Kidney epithelial cell (primary cell): ENCODE measurements around the gene SAMD8. TPM values are rescaled to one million over a fixed set of nuclear protein-coding genes. Genes with fewer than 3 reads are reported as not detected.

Experiments
- DNase-seq: peaks from one replicate; pipeline ENCODE4 v3.0.0-alpha.2; 2010; ENCODE audit warnings: low read depth
- H3K27me3 ChIP-seq: 2 replicates; pipeline ENCODE4 v1.6.0; 2011; ENCODE audit warnings: low read length; ENCODE audit not compliant: control insufficient read depth, insufficient read depth
- H3K36me3 ChIP-seq: 2 replicates; pipeline ENCODE4 v1.5.1; 2011; ENCODE audit warnings: low read length; ENCODE audit not compliant: control insufficient read depth, insufficient read depth
- H3K4me3 ChIP-seq: 2 replicates; pipeline ENCODE4 v1.5.1; 2011; ENCODE audit warnings: low read depth, mild to moderate bottlenecking, control low read depth, low read length
- CTCF ChIP-seq: IDR thresholded peaks from 2 replicates; pipeline ENCODE4 v1.5.1; 2011; ENCODE audit warnings: mild to moderate bottlenecking, moderate library complexity, low read length, control low read depth, inconsistent platforms; ENCODE audit not compliant: insufficient read depth, poor library complexity, severe bottlenecking
- total RNA-seq: library from RNA; depleted of rRNA; stranded (reverse); fragments of >200 nt; gene quantifications from 2 replicates; pipeline ENCODE4 v1.2.3, GENCODE V29; 2015

Gene SAMD8
- total RNA-seq, 1 donor from 2014 or later: 14.9 TPM

- no peak for DNase-seq
- Histone ChIP-seq H3K36me3 (no peaks in the 10 kb centered on the region), H3K4me3 (no peak overlapping the region), H3K27me3 (no peaks in the 10 kb centered on the region)
- TF ChIP-seq CTCF: no peak
Observed at GRCh38 chr10:75175046-75175445, 63.6 kb downstream of the SAMD8 start.

GRCh38 chr10:75176046-75176445 lies 64.6 kb downstream of the SAMD8 start:
- TF ChIP-seq CTCF: no peak
- DNase-seq: no peak
- no peaks in the 10 kb centered on the region for H3K27me3 ChIP-seq
- H3K4me3 ChIP-seq: no peak overlapping the region
- no peaks in the 10 kb centered on the region for H3K36me3 ChIP-seq

GRCh38 chr10:75176736-75177135 lies 65.3 kb downstream of the SAMD8 start:
- Histone ChIP-seq H3K36me3 (no peaks in the 10 kb centered on the region), H3K4me3 (no peak overlapping the region), H3K27me3 (no peaks in the 10 kb centered on the region)
- no peak for DNase-seq
- TF ChIP-seq CTCF: no peak

GRCh38 chr10:75179657-75180177 lies 68.3 kb downstream of the SAMD8 start:
- no peak overlapping the region for H3K4me3 ChIP-seq
- H3K27me3 ChIP-seq: no peaks in the 10 kb centered on the region
- no peaks in the 10 kb centered on the region for H3K36me3 ChIP-seq
- no peak for DNase-seq
- no peak for TF ChIP-seq CTCF

- no peaks in the 10 kb centered on the region for H3K27me3 ChIP-seq
- H3K36me3 ChIP-seq: no peaks in the 10 kb centered on the region
- DNase-seq: no peak
- H3K4me3 ChIP-seq: no peak overlapping the region
- no peak for TF ChIP-seq CTCF
Observed at GRCh38 chr10:75180592-75180991, 69.1 kb downstream of the SAMD8 start.

- no peaks in the 10 kb centered on the region for H3K36me3 ChIP-seq
- H3K4me3 ChIP-seq: no peak overlapping the region
- DNase-seq: no peak
- H3K27me3 ChIP-seq: no peaks in the 10 kb centered on the region
- no peak for TF ChIP-seq CTCF
Observed at GRCh38 chr10:75181073-75181472, 69.6 kb downstream of the SAMD8 start.
